Body of pancreas (tissue), 4 donors: Measurements from ENCODE around the gene FLOT2. TPM values are rescaled to one million over a fixed set of nuclear protein-coding genes. Genes with fewer than 3 reads are reported as not detected.

Experiments used
- ATAC-seq: fragments of 150-250 bp; one replicate; pipeline ENCODE4 v1.9.1; 2016
- DNase-seq, 4 donors: peaks; one replicate each; pipeline ENCODE4 v3.0.0-alpha.2; 2019
- H3K27ac ChIP-seq, 4 donors: fragments of 200-600 bp; sonication (generic); 1 replicate in 3 of 4; 2 replicates in 1 of 4; pipeline versions ENCODE4 v1.5.1 to v1.6.1; 2016 to 2019; ENCODE audit warnings: mild to moderate bottlenecking in 1 of 4, mixed read lengths in 1 of 4, moderate library complexity in 1 of 4
- H3K27me3 ChIP-seq, 2 donors: fragments of 200-600 bp; sonication (generic); one replicate each; pipeline ENCODE4 v1.6.0; 2016; ENCODE audit warnings: mild to moderate bottlenecking in 1 of 2
- H3K36me3 ChIP-seq, 2 donors: fragments of 200-600 bp; sonication (generic); replicated peaks in 1 of 2; 2 replicates each; pipeline ENCODE4 v1.5.1; 2016; ENCODE audit warnings: low read depth in 2 of 2; ENCODE audit not compliant: insufficient read depth in 1 of 2
- H3K4me1 ChIP-seq: fragments of 200-600 bp; sonication (generic); one replicate; pipeline ENCODE4 v1.6.0; 2016
- H3K4me3 ChIP-seq, 2 donors: fragments of 200-600 bp; sonication (generic); 1 replicate in 1 of 2; 2 replicates in 1 of 2; pipeline ENCODE4 v1.5.1; 2016 to 2019
- H3K9me3 ChIP-seq, 3 donors: fragments of 200-600 bp; sonication (generic); 1 replicate in 2 of 3; 2 replicates in 1 of 3; pipeline ENCODE4 v1.5.1; 2016
- POLR2A ChIP-seq, 3 donors: fragments of 450-650 bp; IDR thresholded peaks; one replicate each; pipeline ENCODE4 v1.6.1; 2016; ENCODE audit warnings: antibody characterized with exemption in 3 of 3, mild to moderate bottlenecking in 2 of 3
- WGBS, 2 donors: methylation state at CpG; one replicate each; pipeline ENCODE4 v1.1.5; 2017; 5-methylcytosine and 5-hydroxymethylcytosine counted together
- intact Hi-C: fragments of 100-400 bp; cut with DNase I; formaldehyde crosslinking; loops from one replicate; pipeline ENCODE4 v1.15.1; 2023
- total RNA-seq, 2 donors: library from RNA; depleted of rRNA; stranded (reverse); fragments of >200 nt; gene quantifications; one replicate each; pipeline ENCODE4 v1.1.0, GENCODE V29; 2016
- TF ChIP-seq, protein P1 (sequence below), 7 experiments: fragments of 450-650 bp in 4 of 7; fragments of 200-600 bp in 3 of 7; sonication (generic) in 3 of 7; IDR thresholded peaks; one replicate each; pipeline ENCODE4 v1.5.1; 2016 to 2019; ENCODE audit warnings: antibody characterized with exemption in 7 of 7

FLOT2 gene
- total RNA-seq, 2 donors from 2014 or later: 26.0 to 32.4 TPM

- TF ChIP-seq, protein P1, sequence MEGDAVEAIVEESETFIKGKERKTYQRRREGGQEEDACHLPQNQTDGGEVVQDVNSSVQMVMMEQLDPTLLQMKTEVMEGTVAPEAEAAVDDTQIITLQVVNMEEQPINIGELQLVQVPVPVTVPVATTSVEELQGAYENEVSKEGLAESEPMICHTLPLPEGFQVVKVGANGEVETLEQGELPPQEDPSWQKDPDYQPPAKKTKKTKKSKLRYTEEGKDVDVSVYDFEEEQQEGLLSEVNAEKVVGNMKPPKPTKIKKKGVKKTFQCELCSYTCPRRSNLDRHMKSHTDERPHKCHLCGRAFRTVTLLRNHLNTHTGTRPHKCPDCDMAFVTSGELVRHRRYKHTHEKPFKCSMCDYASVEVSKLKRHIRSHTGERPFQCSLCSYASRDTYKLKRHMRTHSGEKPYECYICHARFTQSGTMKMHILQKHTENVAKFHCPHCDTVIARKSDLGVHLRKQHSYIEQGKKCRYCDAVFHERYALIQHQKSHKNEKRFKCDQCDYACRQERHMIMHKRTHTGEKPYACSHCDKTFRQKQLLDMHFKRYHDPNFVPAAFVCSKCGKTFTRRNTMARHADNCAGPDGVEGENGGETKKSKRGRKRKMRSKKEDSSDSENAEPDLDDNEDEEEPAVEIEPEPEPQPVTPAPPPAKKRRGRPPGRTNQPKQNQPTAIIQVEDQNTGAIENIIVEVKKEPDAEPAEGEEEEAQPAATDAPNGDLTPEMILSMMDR (IDR thresholded peaks at IDR 0.05): no peak
- TF ChIP-seq POLR2A (IDR thresholded peaks at IDR 0.05): no peak
- no peak overlapping the region for H3K27ac ChIP-seq
- WGBS, 2 donors: 72% methylated on average over 2 to 6 of the region's 6 CpGs
- no peaks in the 10 kb centered on the region for H3K36me3 ChIP-seq
- ATAC-seq: no peak
- intact Hi-C loops: no loop called here
- no peaks in the 10 kb centered on the region for H3K9me3 ChIP-seq
- H3K4me1 ChIP-seq: no peaks in the 10 kb centered on the region
- no peak overlapping the region for H3K4me3 ChIP-seq
- no peaks in the 10 kb centered on the region for H3K27me3 ChIP-seq
- no peak for DNase-seq
Measured at GRCh38 chr17:28871056-28871579, 26.4 kb downstream of the FLOT2 start.

GRCh38 chr17:28867276-28867675 is 30.3 kb downstream of the FLOT2 start:
- Histone ChIP-seq H3K9me3 (no peaks in the 10 kb centered on the region), H3K36me3 (no peaks in the 10 kb centered on the region), H3K4me1 (no peaks in the 10 kb centered on the region), H3K27ac (no peak overlapping the region), H3K27me3 (no peaks in the 10 kb centered on the region), H3K4me3 (no peak overlapping the region)
- intact Hi-C loops: no loop called here
- WGBS, 2 donors: 76 to 83% methylated on average over 7 of the region's 7 CpGs
- TF ChIP-seq, protein P1 (IDR thresholded peaks at IDR 0.05): no peak
- no peak for TF ChIP-seq POLR2A (IDR thresholded peaks at IDR 0.05)
- no peak for DNase-seq
- ATAC-seq: no peak

- TF ChIP-seq POLR2A (IDR thresholded peaks at IDR 0.05): no peak
- TF ChIP-seq, protein P1 (IDR thresholded peaks at IDR 0.05): no peak
- no peak overlapping the region for H3K4me3 ChIP-seq
- H3K27ac ChIP-seq: no peak overlapping the region
- intact Hi-C loops: no loop called here
- H3K4me1 ChIP-seq: no peaks in the 10 kb centered on the region
- 80 to 81% methylated on average over 13 of the region's 13 CpGs for WGBS, 2 donors
- no peaks in the 10 kb centered on the region for H3K27me3 ChIP-seq
- no peak for DNase-seq
- H3K9me3 ChIP-seq: no peaks in the 10 kb centered on the region
- no peak for ATAC-seq
- H3K36me3 ChIP-seq: no peaks in the 10 kb centered on the region
Measured at GRCh38 chr17:28865946-28866752, 31.4 kb downstream of the FLOT2 start.

- peaks cover 0 to 4% of the 10 kb centered on the region in 2 donors for H3K36me3 ChIP-seq
- H3K4me3 ChIP-seq: no peak overlapping the region
- intact Hi-C loops: no loop called here
- 78 to 83% methylated on average over 10 to 11 of the region's 11 CpGs for WGBS, 2 donors
- H3K27ac ChIP-seq: no peak overlapping the region
- no peaks in the 10 kb centered on the region for H3K27me3 ChIP-seq
- H3K4me1 ChIP-seq: no peaks in the 10 kb centered on the region
- TF ChIP-seq POLR2A (IDR thresholded peaks at IDR 0.05): no peak
- TF ChIP-seq, protein P1 (IDR thresholded peaks at IDR 0.05): no peak
- no peak for DNase-seq
- no peaks in the 10 kb centered on the region for H3K9me3 ChIP-seq
- ATAC-seq: no peak
Measured at GRCh38 chr17:28864991-28865849, 32.3 kb downstream of the FLOT2 start.
